ENCODE results near the gene TANGO2. TPM values are rescaled to one million over a fixed set of nuclear protein-coding genes. Genes with fewer than 3 reads are reported as not detected.

TANGO2 gene
- total and polyA plus RNA-seq, 12 donors = 25.1 to 87.0 (median 43.5) TPM

GRCh38 chr22:20087319-20088262, 66.7 kb downstream of the TANGO2 start:
- no peak for DNase-seq
- H3K9me3 ChIP-seq (replicated peaks in 1 of 3) = no peaks in the 10 kb centered on the region
- peaks cover 0 to 25% of the 10 kb centered on the region in 2 donors for H3K4me1 ChIP-seq (replicated peaks in 1 of 2)
- TF ChIP-seq CTCF (IDR thresholded peaks at IDR 0.05) (no peak), POLR2A (IDR thresholded peaks at IDR 0.05) (no peak)
- H3K27ac ChIP-seq = no peak overlapping the region
- H3K27me3 ChIP-seq = no peaks in the 10 kb centered on the region
- WGBS, 4 donors = 87 to 92% (median 89%) methylated on average over 13 to 14 of the region's 14 CpGs
- peaks cover 0 to 70% of the 10 kb centered on the region in 2 donors for H3K36me3 ChIP-seq (replicated peaks in 1 of 2)
- intact Hi-C loops (cut with DNase I) = loop anchor here in 1 of 2 donors (10.0 kb wide), 1 partner anchor 113 kb away; no protein-coding TSS in a partner anchor
- H3K4me3 ChIP-seq = no peak overlapping the region

GRCh38 chr22:20088263-20088648, 67.3 kb downstream of the TANGO2 start:
- Histone ChIP-seq H3K36me3 (replicated peaks in 1 of 2) (peaks cover 0 to 77% of the 10 kb centered on the region in 2 donors), H3K9me3 (replicated peaks in 1 of 3) (no peaks in the 10 kb centered on the region), H3K4me3 (no peak overlapping the region), H3K27ac (no peak overlapping the region), H3K4me1 (replicated peaks in 1 of 2) (peaks cover 0 to 19% of the 10 kb centered on the region in 2 donors), H3K27me3 (no peaks in the 10 kb centered on the region)
- 82 to 87% (median 86%) methylated on average over 8 of the region's 8 CpGs for WGBS, 4 donors
- intact Hi-C loops (cut with DNase I) = loop anchor here in 1 of 2 donors (10.0 kb wide), 1 partner anchor 113 kb away; no protein-coding TSS in a partner anchor
- DNase-seq = no peak
- no peak for TF ChIP-seq POLR2A (IDR thresholded peaks at IDR 0.05)

GRCh38 chr22:20089226-20089976, 68.5 kb downstream of the TANGO2 start:
- DNase-seq = no peak
- 88 to 93% (median 90%) methylated on average over 16 to 17 of the region's 17 CpGs for WGBS, 4 donors
- TF ChIP-seq CTCF (IDR thresholded peaks at IDR 0.05) = no peak
- no peak for TF ChIP-seq POLR2A (IDR thresholded peaks at IDR 0.05)
- no peaks in the 10 kb centered on the region for H3K27me3 ChIP-seq
- peaks cover 0 to 88% of the 10 kb centered on the region in 2 donors for H3K36me3 ChIP-seq (replicated peaks in 1 of 2)
- H3K9me3 ChIP-seq (replicated peaks in 1 of 3) = no peaks in the 10 kb centered on the region
- H3K4me1 ChIP-seq (replicated peaks in 1 of 2) = peaks cover 0 to 8% of the 10 kb centered on the region in 2 donors
- no peak overlapping the region for H3K27ac ChIP-seq
- no peak overlapping the region for H3K4me3 ChIP-seq
- intact Hi-C loops (cut with DNase I) = loop anchor here in 1 of 2 donors (10.0 kb wide), 1 partner anchor 115 kb away; no protein-coding TSS in a partner anchor

- H3K4me1 ChIP-seq (replicated peaks in 1 of 2) = peaks cover 0 to under 1% of the 10 kb centered on the region in 2 donors
- WGBS, 4 donors = 85 to 87% (median 87%) methylated on average over 9 to 11 of the region's 11 CpGs
- intact Hi-C loops (cut with DNase I) = loop anchor here (10.0 kb wide), 2 partner anchors 75 to 115 kb away; partner anchors contain the start of gene ARVCF (in 1 of the 2)
- H3K9me3 ChIP-seq (replicated peaks in 1 of 3) = no peaks in the 10 kb centered on the region
- DNase-seq = no peak
- H3K27ac ChIP-seq = no peak overlapping the region
- H3K36me3 ChIP-seq (replicated peaks in 1 of 2) = peaks cover 0 to 96% of the 10 kb centered on the region in 2 donors
- H3K27me3 ChIP-seq = no peaks in the 10 kb centered on the region
- TF ChIP-seq POLR2A (IDR thresholded peaks at IDR 0.05) (no peak), CTCF (IDR thresholded peaks at IDR 0.05) (no peak)
- H3K4me3 ChIP-seq = no peak overlapping the region
Observed at GRCh38 chr22:20089977-20090729, 69.2 kb downstream of the TANGO2 start.

Measured in adrenal gland (tissue), 12 donors.